Measurements from ENCODE around the gene KCND2. TPM values are rescaled to one million over a fixed set of nuclear protein-coding genes. Genes with fewer than 3 reads are reported as not detected.

The KCND2 gene
- total and polyA plus RNA-seq, 3 experiments from 2014 or later, result not detected

DNA sequence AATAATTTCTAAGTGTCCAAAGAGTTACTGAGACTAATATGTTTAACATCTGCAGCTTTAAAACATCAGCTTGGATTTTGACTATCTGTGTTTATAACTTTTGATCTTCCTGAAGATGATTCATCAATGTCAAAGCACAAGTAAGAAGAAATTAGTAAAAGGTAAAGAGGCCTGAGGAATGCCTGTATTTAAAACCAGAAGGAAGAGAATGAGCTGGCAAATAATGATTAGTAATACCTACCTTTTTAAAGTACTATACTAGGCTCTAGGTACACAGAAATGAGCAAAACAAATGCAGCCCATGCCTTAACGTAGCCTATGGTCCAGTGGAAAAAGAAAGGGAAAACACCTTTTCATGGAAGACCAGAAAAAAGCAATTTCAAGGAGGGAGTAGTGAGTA, 158.0 kb downstream of the KCND2 start:
- no peaks in the 10 kb centered on the region for H3K27me3 ChIP-seq (ENCODE audit: insufficient read depth, low read length, poor library complexity, severe bottlenecking)
- H3K27ac ChIP-seq (ENCODE audit: low read depth, low read length), result no peak overlapping the region
- Mint-ChIP-seq H3K36me3 (no peaks in the 10 kb centered on the region), H3K27me3 (no peaks in the 10 kb centered on the region), H3K27ac (no peak overlapping the region), H3K9me3 (peaks cover 3 to 8% (median 4%) of the 10 kb centered on the region in 5 donors), H3K4me1 (no peaks in the 10 kb centered on the region), H3K4me3 (no peak overlapping the region)
- no peaks in the 10 kb centered on the region for H3K36me3 ChIP-seq (ENCODE audit: insufficient read depth, low read length)
- H3K9me3 ChIP-seq (ENCODE audit: low read length), result no peaks in the 10 kb centered on the region
- CTCF ChIA-PET, result no interaction called here
- H3K4me1 ChIP-seq (ENCODE audit: insufficient read depth, low read length), result no peaks in the 10 kb centered on the region
- DNase-seq, result no peak
- no peak overlapping the region for H3K4me3 ChIP-seq (ENCODE audit: low read length)
- POLR2A ChIA-PET, result no interaction called here

DNA sequence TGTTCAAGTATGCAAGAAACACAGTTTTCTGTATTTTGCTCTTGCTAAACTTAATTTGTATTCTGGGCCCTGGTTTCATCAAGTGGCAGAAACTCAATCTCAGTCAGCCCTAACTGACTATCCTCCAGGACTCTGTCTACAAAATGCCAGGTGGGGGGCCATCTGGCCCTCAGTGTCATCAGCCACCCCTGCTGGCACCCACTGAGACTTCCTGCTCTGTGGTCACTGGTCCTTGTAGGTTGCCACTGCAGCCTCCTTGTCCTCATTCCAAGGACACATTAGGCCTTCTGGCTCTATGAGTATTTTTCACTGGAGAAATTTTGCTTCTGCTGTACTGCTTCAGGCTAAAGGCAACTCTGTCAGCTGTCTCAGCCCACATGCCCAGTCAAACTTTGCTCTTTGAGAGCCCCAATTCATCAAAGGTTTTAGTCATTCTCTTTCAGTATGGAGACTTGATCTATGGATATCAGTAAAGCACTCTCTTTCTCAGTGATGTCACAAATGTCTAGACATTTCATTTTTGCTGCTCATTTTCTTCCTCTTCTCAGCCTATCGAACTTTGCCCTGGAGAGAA, 163.6 kb downstream of the KCND2 start:
- H3K27me3 Mint-ChIP-seq, result no peaks in the 10 kb centered on the region
- POLR2A ChIA-PET, result no interaction called here
- Histone ChIP-seq H3K27me3 (ENCODE audit: insufficient read depth, low read length, poor library complexity, severe bottlenecking) (no peaks in the 10 kb centered on the region), H3K4me1 (ENCODE audit: insufficient read depth, low read length) (no peaks in the 10 kb centered on the region), H3K4me3 (ENCODE audit: low read length) (no peak overlapping the region), H3K27ac (ENCODE audit: low read depth, low read length) (no peak overlapping the region), H3K9me3 (ENCODE audit: low read length) (no peaks in the 10 kb centered on the region), H3K36me3 (ENCODE audit: insufficient read depth, low read length) (no peaks in the 10 kb centered on the region)
- CTCF ChIA-PET, result no interaction called here
- no peaks in the 10 kb centered on the region for H3K36me3 Mint-ChIP-seq
- no peak overlapping the region for H3K4me3 Mint-ChIP-seq
- no peaks in the 10 kb centered on the region for H3K4me1 Mint-ChIP-seq
- no peak overlapping the region for H3K27ac Mint-ChIP-seq
- peaks cover 0 to 33% (median 2%) of the 10 kb centered on the region in 5 donors for H3K9me3 Mint-ChIP-seq
- DNase-seq, result no peak

DNA sequence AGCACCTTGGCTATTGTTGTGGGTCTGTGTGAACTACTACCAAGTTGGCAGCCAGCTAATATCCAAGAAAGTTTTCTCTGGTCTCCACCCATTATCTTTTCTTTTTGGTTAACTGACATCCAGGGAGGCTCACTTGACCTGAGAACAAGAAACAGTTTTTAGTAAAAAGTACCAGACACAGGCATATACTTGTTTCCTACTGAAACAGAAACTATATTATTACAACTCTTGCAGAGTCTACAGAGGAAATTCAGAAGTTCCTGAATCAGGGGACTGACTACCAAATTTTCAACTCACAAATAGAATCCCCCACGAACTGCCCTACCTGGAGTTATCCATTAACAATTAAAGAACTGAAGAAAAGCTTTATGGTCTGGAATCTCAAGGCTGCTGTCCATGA, 168.9 kb downstream of the KCND2 start:
- no peaks in the 10 kb centered on the region for H3K9me3 ChIP-seq (ENCODE audit: low read length)
- Mint-ChIP-seq H3K27ac (no peak overlapping the region), H3K4me1 (no peaks in the 10 kb centered on the region), H3K36me3 (no peaks in the 10 kb centered on the region), H3K27me3 (no peaks in the 10 kb centered on the region), H3K9me3 (peaks cover 0 to 22% (median 3%) of the 10 kb centered on the region in 5 donors), H3K4me3 (no peak overlapping the region)
- no peaks in the 10 kb centered on the region for H3K36me3 ChIP-seq (ENCODE audit: insufficient read depth, low read length)
- ChIA-PET CTCF (no interaction called here), POLR2A (no interaction called here)
- no peaks in the 10 kb centered on the region for H3K4me1 ChIP-seq (ENCODE audit: insufficient read depth, low read length)
- DNase-seq, result no peak
- no peak overlapping the region for H3K27ac ChIP-seq (ENCODE audit: low read depth, low read length)
- H3K27me3 ChIP-seq (ENCODE audit: insufficient read depth, low read length, poor library complexity, severe bottlenecking), result no peaks in the 10 kb centered on the region
- H3K4me3 ChIP-seq (ENCODE audit: low read length), result no peak overlapping the region

DNA sequence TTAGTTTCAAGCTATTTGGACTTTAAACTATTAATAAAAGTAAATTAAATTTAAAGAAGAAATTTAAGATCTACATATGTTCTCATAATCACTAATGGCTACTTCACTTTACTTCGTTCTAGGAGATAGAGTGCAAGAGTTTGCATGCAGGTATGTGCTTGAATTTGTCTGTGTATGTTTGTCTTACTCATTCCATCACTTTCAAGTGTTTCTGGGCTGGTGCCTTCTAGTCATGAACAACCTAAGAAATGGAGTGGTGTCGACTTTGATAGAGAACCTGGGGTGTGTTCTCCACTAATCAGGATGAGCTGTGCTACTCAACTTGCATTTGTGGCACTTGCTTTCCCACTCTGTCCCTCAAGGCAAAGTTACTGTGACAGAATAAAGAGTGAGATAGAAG, 169.9 kb downstream of the KCND2 start:
- POLR2A ChIA-PET, result no interaction called here
- CTCF ChIA-PET, result no interaction called here
- no peak overlapping the region for H3K4me3 Mint-ChIP-seq
- Histone ChIP-seq H3K27me3 (ENCODE audit: insufficient read depth, low read length, poor library complexity, severe bottlenecking) (no peaks in the 10 kb centered on the region), H3K36me3 (ENCODE audit: insufficient read depth, low read length) (no peaks in the 10 kb centered on the region), H3K27ac (ENCODE audit: low read depth, low read length) (no peak overlapping the region), H3K9me3 (ENCODE audit: low read length) (no peaks in the 10 kb centered on the region), H3K4me1 (ENCODE audit: insufficient read depth, low read length) (no peaks in the 10 kb centered on the region), H3K4me3 (ENCODE audit: low read length) (no peak overlapping the region)
- DNase-seq, result no peak
- no peaks in the 10 kb centered on the region for H3K27me3 Mint-ChIP-seq
- no peaks in the 10 kb centered on the region for H3K36me3 Mint-ChIP-seq
- peaks cover 0 to 18% (median 3%) of the 10 kb centered on the region in 5 donors for H3K9me3 Mint-ChIP-seq
- no peaks in the 10 kb centered on the region for H3K4me1 Mint-ChIP-seq
- H3K27ac Mint-ChIP-seq, result no peak overlapping the region

DNA sequence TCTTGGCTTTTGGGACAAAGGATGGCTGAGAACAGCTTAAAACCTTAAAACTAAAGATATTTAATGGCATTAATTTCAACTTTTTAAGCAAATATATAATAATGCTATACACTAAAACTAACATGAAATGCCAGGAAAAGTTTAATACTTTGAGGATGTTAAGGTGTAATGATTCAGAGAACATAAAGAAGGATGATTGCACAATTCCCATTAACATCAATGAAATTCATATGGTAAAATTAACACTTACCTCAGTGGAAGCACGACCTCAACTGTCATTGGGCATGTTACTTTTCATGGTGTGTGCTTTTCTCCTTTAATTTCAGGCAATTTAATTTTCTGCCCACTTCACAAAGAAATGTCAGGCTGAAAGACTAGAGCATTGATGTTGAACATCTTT, 171.7 kb downstream of the KCND2 start:
- H3K27me3 ChIP-seq (ENCODE audit: insufficient read depth, low read length, poor library complexity, severe bottlenecking), result no peaks in the 10 kb centered on the region
- H3K9me3 Mint-ChIP-seq, result peaks cover 0 to 21% (median 5%) of the 10 kb centered on the region in 5 donors
- CTCF ChIA-PET, result no interaction called here
- H3K4me3 Mint-ChIP-seq, result no peak overlapping the region
- no peak overlapping the region for H3K4me3 ChIP-seq (ENCODE audit: low read length)
- POLR2A ChIA-PET, result no interaction called here
- H3K4me1 Mint-ChIP-seq, result no peaks in the 10 kb centered on the region
- no peaks in the 10 kb centered on the region for H3K9me3 ChIP-seq (ENCODE audit: low read length)
- no peaks in the 10 kb centered on the region for H3K27me3 Mint-ChIP-seq
- no peaks in the 10 kb centered on the region for H3K36me3 ChIP-seq (ENCODE audit: insufficient read depth, low read length)
- H3K4me1 ChIP-seq (ENCODE audit: insufficient read depth, low read length), result no peaks in the 10 kb centered on the region
- no peaks in the 10 kb centered on the region for H3K36me3 Mint-ChIP-seq
- no peak overlapping the region for H3K27ac Mint-ChIP-seq
- DNase-seq, result no peak
- no peak overlapping the region for H3K27ac ChIP-seq (ENCODE audit: low read depth, low read length)

DNA sequence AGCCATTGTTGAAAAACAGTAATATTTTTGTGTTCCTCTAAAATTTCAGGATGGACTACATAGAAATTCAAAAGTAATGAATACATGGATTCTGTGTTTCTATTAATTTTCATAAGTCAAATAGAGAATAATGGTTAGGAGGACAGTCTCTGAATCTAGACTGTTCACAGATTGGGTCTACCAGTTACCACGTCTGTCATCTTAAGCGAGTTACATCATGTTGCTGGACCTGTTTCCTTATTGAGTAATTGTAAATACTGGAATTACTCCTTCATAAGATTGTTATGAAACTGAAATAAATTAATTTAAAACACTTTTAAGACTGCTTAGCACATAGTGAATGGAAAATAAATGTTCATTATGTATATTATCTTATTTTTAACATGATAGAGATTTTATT, 172.3 kb downstream of the KCND2 start:
- Mint-ChIP-seq H3K4me3 (no peak overlapping the region), H3K4me1 (no peaks in the 10 kb centered on the region), H3K36me3 (no peaks in the 10 kb centered on the region), H3K27me3 (no peaks in the 10 kb centered on the region), H3K27ac (no peak overlapping the region), H3K9me3 (peaks cover 0 to 20% (median 7%) of the 10 kb centered on the region in 5 donors)
- ChIA-PET CTCF (no interaction called here), POLR2A (no interaction called here)
- no peak for DNase-seq
- Histone ChIP-seq H3K4me3 (ENCODE audit: low read length) (no peak overlapping the region), H3K4me1 (ENCODE audit: insufficient read depth, low read length) (no peaks in the 10 kb centered on the region), H3K27ac (ENCODE audit: low read depth, low read length) (no peak overlapping the region), H3K9me3 (ENCODE audit: low read length) (no peaks in the 10 kb centered on the region), H3K27me3 (ENCODE audit: insufficient read depth, low read length, poor library complexity, severe bottlenecking) (no peaks in the 10 kb centered on the region), H3K36me3 (ENCODE audit: insufficient read depth, low read length) (no peaks in the 10 kb centered on the region)

DNA sequence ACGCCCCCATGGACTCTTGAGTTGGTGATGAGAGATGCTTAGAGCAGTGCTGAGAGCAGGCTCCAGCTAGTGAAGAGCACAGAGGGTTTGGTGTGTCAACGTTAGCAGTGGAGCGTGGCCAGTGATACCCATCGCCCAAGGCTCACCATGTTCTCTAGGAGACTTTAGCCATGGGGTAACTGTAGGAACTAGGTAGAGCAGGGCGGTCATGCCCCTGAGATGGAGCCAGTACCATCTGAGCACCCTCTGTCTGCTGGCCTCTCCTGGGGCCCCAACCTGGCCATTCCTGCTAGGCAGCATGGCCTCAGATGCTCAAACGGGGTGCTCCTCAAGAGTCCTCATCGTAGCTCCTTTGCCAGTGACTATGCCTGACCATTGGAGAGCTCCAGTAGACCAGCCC, 179.7 kb downstream of the KCND2 start:
- peaks cover 6% of the 10 kb centered on the region for H3K9me3 ChIP-seq (ENCODE audit: low read length)
- Mint-ChIP-seq H3K36me3 (no peaks in the 10 kb centered on the region), H3K4me3 (no peak overlapping the region), H3K4me1 (no peaks in the 10 kb centered on the region), H3K27ac (no peak overlapping the region), H3K9me3 (peaks cover 9 to 27% (median 19%) of the 10 kb centered on the region in 5 donors), H3K27me3 (no peaks in the 10 kb centered on the region)
- H3K4me1 ChIP-seq (ENCODE audit: insufficient read depth, low read length), result no peaks in the 10 kb centered on the region
- no peak overlapping the region for H3K4me3 ChIP-seq (ENCODE audit: low read length)
- H3K27me3 ChIP-seq (ENCODE audit: insufficient read depth, low read length, poor library complexity, severe bottlenecking), result no peaks in the 10 kb centered on the region
- H3K36me3 ChIP-seq (ENCODE audit: insufficient read depth, low read length), result no peaks in the 10 kb centered on the region
- POLR2A ChIA-PET, result no interaction called here
- no peak overlapping the region for H3K27ac ChIP-seq (ENCODE audit: low read depth, low read length)
- DNase-seq, result no peak
- CTCF ChIA-PET, result no interaction called here

DNA sequence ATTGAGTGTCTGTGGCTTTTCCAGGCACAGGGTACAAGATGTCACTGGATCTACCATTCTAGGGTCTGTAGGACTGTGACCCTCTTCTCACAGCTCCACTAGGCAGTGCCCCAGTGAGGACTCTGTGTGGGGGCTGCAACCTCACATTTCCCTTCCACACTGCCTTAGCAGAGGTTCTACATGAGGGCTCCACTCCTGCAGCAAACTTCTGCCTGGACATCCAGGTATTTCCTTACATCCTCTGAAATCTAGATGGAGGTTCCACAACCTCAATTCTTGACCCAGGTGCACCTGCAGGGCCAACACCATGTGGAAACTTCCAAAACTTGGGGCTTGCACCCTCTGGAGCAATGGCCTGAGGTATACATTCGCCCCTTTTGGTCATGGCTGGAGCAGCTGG, 183.7 kb downstream of the KCND2 start:
- no peaks in the 10 kb centered on the region for H3K4me1 Mint-ChIP-seq
- CTCF ChIA-PET, result no interaction called here

DNA sequence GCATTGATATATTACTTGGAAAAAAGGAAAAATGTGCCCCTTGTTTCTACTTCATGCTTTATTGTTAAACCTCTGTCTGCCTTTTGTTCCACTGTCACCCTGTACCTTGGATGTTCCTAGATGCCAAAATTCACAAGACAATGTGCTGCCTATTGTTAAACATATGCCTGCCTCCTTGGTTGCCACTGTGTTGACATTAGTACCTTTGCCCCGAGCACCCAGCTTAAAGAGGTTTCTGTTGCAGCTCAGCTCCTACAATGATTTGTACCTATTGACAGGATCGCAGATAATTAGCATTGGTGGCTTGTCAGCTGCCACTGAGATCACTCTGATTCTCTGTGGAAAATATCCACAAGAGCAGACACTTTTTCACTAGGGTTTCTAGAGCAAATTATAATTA, 188.0 kb downstream of the KCND2 start:
- H3K4me3 ChIP-seq (ENCODE audit: low read length), result no peak overlapping the region
- Mint-ChIP-seq H3K9me3 (peaks cover 4 to 24% (median 14%) of the 10 kb centered on the region in 5 donors), H3K4me1 (no peaks in the 10 kb centered on the region), H3K27me3 (no peaks in the 10 kb centered on the region), H3K4me3 (no peak overlapping the region), H3K27ac (no peak overlapping the region), H3K36me3 (no peaks in the 10 kb centered on the region)
- CTCF ChIA-PET, result no interaction called here
- no peak for DNase-seq
- no peaks in the 10 kb centered on the region for H3K27me3 ChIP-seq (ENCODE audit: insufficient read depth, low read length, poor library complexity, severe bottlenecking)
- H3K4me1 ChIP-seq (ENCODE audit: insufficient read depth, low read length), result no peaks in the 10 kb centered on the region
- H3K9me3 ChIP-seq (ENCODE audit: low read length), result peaks cover 6% of the 10 kb centered on the region
- H3K36me3 ChIP-seq (ENCODE audit: insufficient read depth, low read length), result no peaks in the 10 kb centered on the region
- POLR2A ChIA-PET, result no interaction called here
- no peak overlapping the region for H3K27ac ChIP-seq (ENCODE audit: low read depth, low read length)

More for the DNA sequence above, 183.7 kb downstream of the KCND2 start:
- H3K36me3 Mint-ChIP-seq, result no peaks in the 10 kb centered on the region
- Histone ChIP-seq H3K27ac (ENCODE audit: low read depth, low read length) (no peak overlapping the region), H3K36me3 (ENCODE audit: insufficient read depth, low read length) (no peaks in the 10 kb centered on the region), H3K27me3 (ENCODE audit: insufficient read depth, low read length, poor library complexity, severe bottlenecking) (no peaks in the 10 kb centered on the region), H3K4me1 (ENCODE audit: insufficient read depth, low read length) (no peaks in the 10 kb centered on the region), H3K4me3 (ENCODE audit: low read length) (no peak overlapping the region), H3K9me3 (ENCODE audit: low read length) (peaks cover 6% of the 10 kb centered on the region)
- DNase-seq, result no peak
- H3K9me3 Mint-ChIP-seq, result peaks cover 11 to 31% (median 15%) of the 10 kb centered on the region in 5 donors
- no peak overlapping the region for H3K27ac Mint-ChIP-seq
- H3K27me3 Mint-ChIP-seq, result no peaks in the 10 kb centered on the region
- POLR2A ChIA-PET, result no interaction called here
- no peak overlapping the region for H3K4me3 Mint-ChIP-seq

Data from CD8-positive, alpha-beta memory T cell (primary cell).